IPS-15b (cell line): Measurements from ENCODE around the gene PRR14L.

Source experiments
- H3K27me3 ChIP-seq: one replicate; pipeline ENCODE4 v1.6.1; 2013; ENCODE audit warnings: low read length; ENCODE audit not compliant: control insufficient read depth, insufficient read depth
- H3K36me3 ChIP-seq: one replicate; pipeline ENCODE4 v1.6.1; 2013; ENCODE audit warnings: low read length; ENCODE audit not compliant: control insufficient read depth, insufficient read depth
- H3K4me1 ChIP-seq: one replicate; pipeline ENCODE4 v1.6.1; 2013; ENCODE audit warnings: mild to moderate bottlenecking, low read length; ENCODE audit not compliant: control insufficient read depth, insufficient read depth
- H3K4me3 ChIP-seq: one replicate; pipeline ENCODE4 v1.5.1; 2013; ENCODE audit warnings: low read depth, low read length
- H3K9ac ChIP-seq: one replicate; pipeline ENCODE4 v1.6.1; 2013; ENCODE audit warnings: low read depth, mild to moderate bottlenecking, low read length
- H3K9me3 ChIP-seq: one replicate; pipeline ENCODE4 v1.6.1; 2013; ENCODE audit warnings: mild to moderate bottlenecking, low read length; ENCODE audit not compliant: control insufficient read depth, insufficient read depth

Gene PRR14L

GRCh38 chr22:31738566-31738965, 11.4 kb downstream of the PRR14L start:
- Histone ChIP-seq H3K4me1 (no peaks in the 10 kb centered on the region), H3K27me3 (no peaks in the 10 kb centered on the region), H3K9me3 (no peaks in the 10 kb centered on the region), H3K4me3 (no peak overlapping the region), H3K9ac (no peak overlapping the region), H3K36me3 (peaks cover 15% of the 10 kb centered on the region)

GRCh38 chr22:31737932-31738331, 12.0 kb downstream of the PRR14L start:
- no peak overlapping the region for H3K9ac ChIP-seq
- H3K27me3 ChIP-seq = no peaks in the 10 kb centered on the region
- H3K36me3 ChIP-seq = peaks cover 15% of the 10 kb centered on the region
- no peak overlapping the region for H3K4me3 ChIP-seq
- H3K9me3 ChIP-seq = no peaks in the 10 kb centered on the region
- H3K4me1 ChIP-seq = no peaks in the 10 kb centered on the region

GRCh38 chr22:31736458-31736857, 13.5 kb downstream of the PRR14L start:
- H3K27me3 ChIP-seq = no peaks in the 10 kb centered on the region
- H3K9ac ChIP-seq = no peak overlapping the region
- peaks cover 15% of the 10 kb centered on the region for H3K36me3 ChIP-seq
- no peaks in the 10 kb centered on the region for H3K4me1 ChIP-seq
- no peak overlapping the region for H3K4me3 ChIP-seq
- H3K9me3 ChIP-seq = no peaks in the 10 kb centered on the region

- peaks cover 15% of the 10 kb centered on the region for H3K36me3 ChIP-seq
- H3K9ac ChIP-seq = no peak overlapping the region
- no peaks in the 10 kb centered on the region for H3K4me1 ChIP-seq
- H3K9me3 ChIP-seq = no peaks in the 10 kb centered on the region
- no peak overlapping the region for H3K4me3 ChIP-seq
- no peaks in the 10 kb centered on the region for H3K27me3 ChIP-seq
Measured at GRCh38 chr22:31734512-31734911, 15.4 kb downstream of the PRR14L start.

GRCh38 chr22:31733580-31734079, 16.3 kb downstream of the PRR14L start:
- no peaks in the 10 kb centered on the region for H3K4me1 ChIP-seq
- H3K9ac ChIP-seq = no peak overlapping the region
- H3K36me3 ChIP-seq = peaks cover 11% of the 10 kb centered on the region
- no peaks in the 10 kb centered on the region for H3K9me3 ChIP-seq
- no peaks in the 10 kb centered on the region for H3K27me3 ChIP-seq
- H3K4me3 ChIP-seq = no peak overlapping the region

GRCh38 chr22:31732089-31732829, 17.7 kb downstream of the PRR14L start:
- Histone ChIP-seq H3K9me3 (no peaks in the 10 kb centered on the region), H3K4me1 (no peaks in the 10 kb centered on the region), H3K27me3 (no peaks in the 10 kb centered on the region), H3K9ac (no peak overlapping the region), H3K36me3 (peaks cover 6% of the 10 kb centered on the region), H3K4me3 (no peak overlapping the region)

GRCh38 chr22:31730344-31730711, 19.6 kb downstream of the PRR14L start:
- Histone ChIP-seq H3K36me3 (peaks cover 3% of the 10 kb centered on the region), H3K9me3 (no peaks in the 10 kb centered on the region), H3K9ac (no peak overlapping the region), H3K27me3 (no peaks in the 10 kb centered on the region), H3K4me3 (no peak overlapping the region), H3K4me1 (no peaks in the 10 kb centered on the region)

- Histone ChIP-seq H3K27me3 (no peaks in the 10 kb centered on the region), H3K9ac (no peak overlapping the region), H3K9me3 (no peaks in the 10 kb centered on the region), H3K36me3 (peaks cover 13% of the 10 kb centered on the region), H3K4me3 (no peak overlapping the region), H3K4me1 (no peaks in the 10 kb centered on the region)
Measured at GRCh38 chr22:31728857-31729256, 21.1 kb downstream of the PRR14L start.

- H3K4me1 ChIP-seq = no peaks in the 10 kb centered on the region
- no peak overlapping the region for H3K4me3 ChIP-seq
- no peak overlapping the region for H3K9ac ChIP-seq
- H3K36me3 ChIP-seq = peaks cover 16% of the 10 kb centered on the region
- H3K27me3 ChIP-seq = no peaks in the 10 kb centered on the region
- no peaks in the 10 kb centered on the region for H3K9me3 ChIP-seq
Measured at GRCh38 chr22:31726692-31727091, 23.2 kb downstream of the PRR14L start.

- no peaks in the 10 kb centered on the region for H3K9me3 ChIP-seq
- H3K9ac ChIP-seq = no peak overlapping the region
- H3K4me3 ChIP-seq = no peak overlapping the region
- no peaks in the 10 kb centered on the region for H3K4me1 ChIP-seq
- H3K36me3 ChIP-seq = peaks cover 26% of the 10 kb centered on the region
- H3K27me3 ChIP-seq = no peaks in the 10 kb centered on the region
Measured at GRCh38 chr22:31723723-31724122, 26.2 kb downstream of the PRR14L start.

GRCh38 chr22:31719850-31720471, 30.0 kb downstream of the PRR14L start:
- Histone ChIP-seq H3K36me3 (peaks cover 41% of the 10 kb centered on the region), H3K4me1 (no peaks in the 10 kb centered on the region), H3K4me3 (no peak overlapping the region), H3K27me3 (no peaks in the 10 kb centered on the region), H3K9ac (no peak overlapping the region), H3K9me3 (no peaks in the 10 kb centered on the region)

GRCh38 chr22:31715147-31715778, 34.7 kb downstream of the PRR14L start:
- H3K9me3 ChIP-seq = no peaks in the 10 kb centered on the region
- H3K4me3 ChIP-seq = no peak overlapping the region
- no peak overlapping the region for H3K9ac ChIP-seq
- H3K36me3 ChIP-seq = peaks cover 41% of the 10 kb centered on the region
- H3K4me1 ChIP-seq = no peaks in the 10 kb centered on the region
- no peaks in the 10 kb centered on the region for H3K27me3 ChIP-seq
